SK-N-SH (cell line): ENCODE measurements around the gene TELO2. TPM values are rescaled to one million over a fixed set of nuclear protein-coding genes. Genes with fewer than 3 reads are reported as not detected.
A peak's percentile ranks its signal among the peaks of the same experiment; 100 is the strongest.

Source experiments
- CTCF ChIA-PET: fragments of 300-600, 350-600 bp; formaldehyde crosslinking; extraction: SDS; loops from one replicate; lab custom pipeline; 2021; lab: Yijun Ruan, JAX
- POLR2A ChIA-PET: fragments of 350-600 bp; sonication (Branson Sonifier 250); formaldehyde crosslinking; extraction: SDS; loops from one replicate; lab custom pipeline; 2020; ENCODE audit warnings: antibody characterized with exemption, inconsistent platforms; lab: Yijun Ruan, JAX
- DNase-seq: peaks from one replicate; pipeline ENCODE4 v3.0.0; 2012
- H2AFZ ChIP-seq: fragments of 200-600 bp; sonication (generic); 2 replicates; pipeline ENCODE4 v1.8.1; 2016; ENCODE audit warnings: antibody characterized with exemption, mild to moderate bottlenecking, low read depth
- H3F3A ChIP-seq: fragments of 200-600 bp; sonication (generic); replicated peaks from 2 replicates; pipeline ENCODE3; 2016; ENCODE audit warnings: antibody characterized with exemption, mild to moderate bottlenecking; ENCODE audit not compliant: insufficient read depth
- H3K27ac ChIP-seq, 2 experiments: fragments of 200-500 bp in 1 of 2; fragments of 200-600 bp in 1 of 2; sonication (Bioruptor generic) in 1 of 2; sonication (generic), shearing (Covaris generic) in 1 of 2; 2 replicates each; pipeline versions ENCODE4 v1.5.1 to v1.6.1; 2014 to 2016; ENCODE audit warnings: low read depth in 2 of 2, inconsistent platforms in 1 of 2, low read length in 1 of 2, mild to moderate bottlenecking in 1 of 2, mixed read lengths in 1 of 2
- H3K27me3 ChIP-seq: fragments of 200-600 bp; sonication (generic), shearing (Covaris generic); 2 replicates; pipeline ENCODE4 v1.6.1; 2016; ENCODE audit warnings: mixed run types; ENCODE audit not compliant: insufficient read depth
- H3K36me3 ChIP-seq, 2 experiments: fragments of 200-500 bp in 1 of 2; fragments of 200-600 bp in 1 of 2; sonication (Bioruptor generic) in 1 of 2; sonication (generic) in 1 of 2; replicated peaks in 1 of 2; 2 replicates each; pipeline versions ENCODE3 to v1.5.1; 2014 to 2016; ENCODE audit warnings: low read length in 1 of 2, mild to moderate bottlenecking in 1 of 2; ENCODE audit not compliant: insufficient read depth in 2 of 2, control insufficient read depth in 1 of 2
- H3K4me1 ChIP-seq, 2 experiments: fragments of 200-500 bp in 1 of 2; fragments of 200-600 bp in 1 of 2; sonication (Bioruptor generic) in 1 of 2; sonication (generic), shearing (Covaris generic) in 1 of 2; 2 replicates each; pipeline versions ENCODE4 v1.5.1 to v1.6.1; 2014 to 2016; ENCODE audit warnings: low read depth in 1 of 2, low read length in 1 of 2, mixed run types in 1 of 2; ENCODE audit not compliant: insufficient read depth in 2 of 2, control insufficient read depth in 1 of 2
- H3K4me2 ChIP-seq: fragments of 200-600 bp; sonication (generic), shearing (Covaris generic); 2 replicates; pipeline ENCODE4 v1.6.1; 2017; ENCODE audit warnings: mixed run types
- H3K4me3 ChIP-seq, 2 experiments: fragments of 200-500 bp in 1 of 2; fragments of 200-600 bp in 1 of 2; sonication (Bioruptor generic) in 1 of 2; sonication (generic), shearing (Covaris generic) in 1 of 2; 2 replicates each; pipeline versions ENCODE4 v1.5.1 to v1.8.1; 2014 to 2016; ENCODE audit warnings: low read depth in 2 of 2, inconsistent platforms in 1 of 2, low read length in 1 of 2, mild to moderate bottlenecking in 1 of 2, mixed read lengths in 1 of 2, moderate library complexity in 1 of 2
- H3K79me2 ChIP-seq: fragments of 200-600 bp; sonication (generic); 2 replicates; pipeline ENCODE4 v1.8.1; 2017; ENCODE audit warnings: mild to moderate bottlenecking; ENCODE audit not compliant: insufficient read depth
- H3K9ac ChIP-seq: fragments of 200-600 bp; sonication (generic); 2 replicates; pipeline ENCODE4 v1.6.1; 2017; ENCODE audit warnings: mixed run types
- H3K9me2 ChIP-seq: fragments of 200-600 bp; sonication (generic); 2 replicates; pipeline ENCODE4 v1.6.1; 2017; ENCODE audit warnings: mixed run types
- H3K9me3 ChIP-seq: fragments of 200-600 bp; sonication (generic); 2 replicates; pipeline ENCODE4 v1.6.1; 2017; ENCODE audit warnings: mixed run types, mild to moderate bottlenecking, moderate library complexity
- H4K20me1 ChIP-seq: fragments of 200-600 bp; sonication (generic); 2 replicates; pipeline ENCODE4 v1.6.1; 2017; ENCODE audit warnings: mild to moderate bottlenecking, mixed run types; ENCODE audit not compliant: insufficient read depth
- CHD2 ChIP-seq: fragments of 150-350 bp; IDR thresholded peaks from 2 replicates; pipeline ENCODE4 v1.6.1; 2018; ENCODE audit warnings: low read length; ENCODE audit not compliant: partially characterized antibody
- FOXM1 ChIP-seq: IDR thresholded peaks from 2 replicates; pipeline ENCODE4 v1.4.0; 2012; ENCODE audit warnings: low read depth, mild to moderate bottlenecking
- MXI1 ChIP-seq: IDR thresholded peaks from 2 replicates; pipeline ENCODE4 v1.6.1; 2012; ENCODE audit warnings: mild to moderate bottlenecking, low read depth, low read length, improper control_type of control experiment
- NFIC ChIP-seq: IDR thresholded peaks from 2 replicates; pipeline ENCODE4 v1.4.0; 2012; ENCODE audit warnings: borderline replicate concordance
- NRF1 ChIP-seq: IDR thresholded peaks from 2 replicates; pipeline ENCODE4 v1.6.1; 2012; ENCODE audit warnings: low read depth, mild to moderate bottlenecking, low read length
- PBX3 ChIP-seq: IDR thresholded peaks from 2 replicates; pipeline ENCODE4; 2012
- RAD21 ChIP-seq: IDR thresholded peaks from 2 replicates; pipeline ENCODE4 v1.6.1; 2012; ENCODE audit warnings: mild to moderate bottlenecking, low read length
- RFX5 ChIP-seq: IDR thresholded peaks from 2 replicates; pipeline ENCODE4 v1.6.1; 2012; ENCODE audit warnings: mild to moderate bottlenecking, improper control_type of control experiment, low read length
- SMC3 ChIP-seq: IDR thresholded peaks from 2 replicates; pipeline ENCODE4 v1.6.1; 2012; ENCODE audit warnings: low read depth, low read length, improper control_type of control experiment
- TAF1 ChIP-seq: IDR thresholded peaks from 2 replicates; pipeline ENCODE4 v1.6.1; 2012; ENCODE audit warnings: low read depth, mild to moderate bottlenecking, low read length, moderate library complexity, borderline replicate concordance
- TCF12 ChIP-seq: IDR thresholded peaks from 2 replicates; pipeline ENCODE4 v1.4.0; 2012
- USF2 ChIP-seq: fragments of 150-350 bp; IDR thresholded peaks from 2 replicates; pipeline ENCODE4 v1.6.1; 2017; ENCODE audit warnings: antibody characterized with exemption, low read length, low read depth, borderline replicate concordance
- WGBS: methylation state at CpG from one replicate; pipeline ENCODE4 v1.1.6; 2017; ENCODE audit warnings: low lambda C conversion rate; 5-methylcytosine and 5-hydroxymethylcytosine counted together
- polyA plus RNA-seq, 3 experiments: library from polyadenylated mRNA; depleted of rRNA; stranded (reverse); fragments of >200 nt; gene quantifications; 2 replicates each; pipeline ENCODE4 v1.2.3, GENCODE V29; 2012
- TF ChIP-seq, protein P1 (sequence below): IDR thresholded peaks from 2 replicates; pipeline ENCODE4 v1.4.0; 2012; ENCODE audit warnings: low read depth, borderline replicate concordance
- TF ChIP-seq, protein P2 (sequence below): fragments of 200-600 bp; sonication (generic); IDR thresholded peaks from 2 replicates; pipeline ENCODE4 v1.6.1; 2017; ENCODE audit warnings: antibody characterized with exemption, mild to moderate bottlenecking, moderate library complexity

Gene TELO2
- polyA plus RNA-seq, 1 of the 3 experiments (the other 2 are of a cell fraction): 24.2 TPM

DNA sequence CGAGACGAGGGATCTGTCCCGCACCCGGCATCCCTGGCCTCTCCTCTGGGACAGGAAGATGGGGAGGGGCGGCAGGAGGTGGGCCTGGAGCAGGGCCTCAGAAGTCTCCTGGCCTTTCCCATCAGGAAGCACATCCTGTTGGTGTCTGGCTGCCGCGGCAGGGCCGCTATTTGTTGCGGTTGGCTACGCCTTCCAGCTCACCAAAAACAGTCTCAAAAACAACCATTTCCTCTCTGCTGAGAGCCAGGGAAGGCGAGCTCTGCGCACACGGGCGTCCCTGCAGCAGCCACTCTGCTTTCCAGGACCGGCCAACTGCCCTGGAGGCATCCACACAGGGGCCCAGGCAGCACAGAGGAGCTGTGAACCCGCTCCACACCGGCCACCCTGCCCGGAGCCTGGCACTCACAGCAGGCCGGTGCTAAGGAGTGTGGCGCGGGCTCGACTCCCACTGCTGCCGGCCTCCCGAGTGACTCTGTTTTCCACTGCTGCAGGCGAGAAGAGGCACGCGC lies 40.3 kb downstream of the TELO2 start, which contains the start of gene TMEM204:
TMEM204 (plus strand) TSS at position 224 of the 509 bp plus-strand sequence. CDS start 610 bp downstream, outside the sequence.
- WGBS: 80% methylated on average over 9 of the region's 27 CpGs
- H3K27ac ChIP-seq: peak within 1 kb of the TSS; percentile 50 to 95
- no peak within 1 kb of the TSS for H2AFZ ChIP-seq
- no peaks in the 10 kb centered on the region for H3K9me3 ChIP-seq
- TF ChIP-seq NFIC (no peak), RFX5 (no peak), TAF1 (no peak), TCF12 (no peak)
- H3K27me3 ChIP-seq: no peaks in the 10 kb centered on the region
- H3K4me3 ChIP-seq: peak within 1 kb of the TSS in 1 of 2 experiments; percentile 32; a peak in 2 of 4 replicates
- no peaks in the 10 kb centered on the region for H3K79me2 ChIP-seq
- CTCF ChIA-PET: no interaction called here
- no peaks in the 10 kb centered on the region for H3F3A ChIP-seq
- POLR2A ChIA-PET: no interaction called here
- DNase-seq: peak; percentile 72
- H3K4me2 ChIP-seq: peak within 1 kb of the TSS; percentile 69; the same call in 1 of the 2 replicates
- no peaks in the 10 kb centered on the region for H3K9me2 ChIP-seq
- H3K4me1 ChIP-seq: peaks cover 5 to 48% of the 10 kb centered on the region in 2 experiments; a peak in 2 of 4 replicates
- H4K20me1 ChIP-seq: no peaks in the 10 kb centered on the region
- H3K9ac ChIP-seq: peak within 1 kb of the TSS; percentile 41; the same call in 1 of the 2 replicates
- H3K36me3 ChIP-seq: peaks cover 0 to 14% of the 10 kb centered on the region in 2 experiments

- H3K9me3 ChIP-seq: no peaks in the 10 kb centered on the region
- peak overlapping the region; percentile 69; the same call in 1 of the 2 replicates for H3K4me2 ChIP-seq
- peaks cover 5 to 56% of the 10 kb centered on the region in 2 experiments; a peak in 2 of 4 replicates for H3K4me1 ChIP-seq
- no peaks in the 10 kb centered on the region for H4K20me1 ChIP-seq
- H2AFZ ChIP-seq: no peak overlapping the region
- H3F3A ChIP-seq: no peaks in the 10 kb centered on the region
- ChIA-PET CTCF (no interaction called here), POLR2A (no interaction called here)
- TF ChIP-seq SMC3: no peak
- TF ChIP-seq RFX5: no peak
- TF ChIP-seq, protein P1, sequence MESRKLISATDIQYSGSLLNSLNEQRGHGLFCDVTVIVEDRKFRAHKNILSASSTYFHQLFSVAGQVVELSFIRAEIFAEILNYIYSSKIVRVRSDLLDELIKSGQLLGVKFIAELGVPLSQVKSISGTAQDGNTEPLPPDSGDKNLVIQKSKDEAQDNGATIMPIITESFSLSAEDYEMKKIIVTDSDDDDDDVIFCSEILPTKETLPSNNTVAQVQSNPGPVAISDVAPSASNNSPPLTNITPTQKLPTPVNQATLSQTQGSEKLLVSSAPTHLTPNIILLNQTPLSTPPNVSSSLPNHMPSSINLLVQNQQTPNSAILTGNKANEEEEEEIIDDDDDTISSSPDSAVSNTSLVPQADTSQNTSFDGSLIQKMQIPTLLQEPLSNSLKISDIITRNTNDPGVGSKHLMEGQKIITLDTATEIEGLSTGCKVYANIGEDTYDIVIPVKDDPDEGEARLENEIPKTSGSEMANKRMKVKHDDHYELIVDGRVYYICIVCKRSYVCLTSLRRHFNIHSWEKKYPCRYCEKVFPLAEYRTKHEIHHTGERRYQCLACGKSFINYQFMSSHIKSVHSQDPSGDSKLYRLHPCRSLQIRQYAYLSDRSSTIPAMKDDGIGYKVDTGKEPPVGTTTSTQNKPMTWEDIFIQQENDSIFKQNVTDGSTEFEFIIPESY: no peak
- no peak for TF ChIP-seq PBX3
- TF ChIP-seq CHD2: no peak
- TF ChIP-seq NFIC: no peak
- TF ChIP-seq NRF1: no peak
- no peak for TF ChIP-seq FOXM1
- TF ChIP-seq, protein P2, sequence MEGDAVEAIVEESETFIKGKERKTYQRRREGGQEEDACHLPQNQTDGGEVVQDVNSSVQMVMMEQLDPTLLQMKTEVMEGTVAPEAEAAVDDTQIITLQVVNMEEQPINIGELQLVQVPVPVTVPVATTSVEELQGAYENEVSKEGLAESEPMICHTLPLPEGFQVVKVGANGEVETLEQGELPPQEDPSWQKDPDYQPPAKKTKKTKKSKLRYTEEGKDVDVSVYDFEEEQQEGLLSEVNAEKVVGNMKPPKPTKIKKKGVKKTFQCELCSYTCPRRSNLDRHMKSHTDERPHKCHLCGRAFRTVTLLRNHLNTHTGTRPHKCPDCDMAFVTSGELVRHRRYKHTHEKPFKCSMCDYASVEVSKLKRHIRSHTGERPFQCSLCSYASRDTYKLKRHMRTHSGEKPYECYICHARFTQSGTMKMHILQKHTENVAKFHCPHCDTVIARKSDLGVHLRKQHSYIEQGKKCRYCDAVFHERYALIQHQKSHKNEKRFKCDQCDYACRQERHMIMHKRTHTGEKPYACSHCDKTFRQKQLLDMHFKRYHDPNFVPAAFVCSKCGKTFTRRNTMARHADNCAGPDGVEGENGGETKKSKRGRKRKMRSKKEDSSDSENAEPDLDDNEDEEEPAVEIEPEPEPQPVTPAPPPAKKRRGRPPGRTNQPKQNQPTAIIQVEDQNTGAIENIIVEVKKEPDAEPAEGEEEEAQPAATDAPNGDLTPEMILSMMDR: no peak; the same call in 1 of the 2 replicates
- TF ChIP-seq RAD21: no peak
- TF ChIP-seq USF2: no peak
- no peak for TF ChIP-seq MXI1
- peaks cover 0 to 17% of the 10 kb centered on the region in 2 experiments for H3K36me3 ChIP-seq
- H3K9me2 ChIP-seq: no peaks in the 10 kb centered on the region
- whole genome bisulfite sequencing: 94% methylated on average over 34 of the region's 57 CpGs
- H3K27ac ChIP-seq: peak overlapping the region; percentile 50 to 95
- DNase-seq: no peak
- no peak overlapping the region for H3K9ac ChIP-seq
- H3K27me3 ChIP-seq: no peaks in the 10 kb centered on the region
- no peaks in the 10 kb centered on the region for H3K79me2 ChIP-seq
- H3K4me3 ChIP-seq: peak overlapping the region in 1 of 2 experiments; percentile 32; a peak in 2 of 4 replicates
These were observed 41.2 kb downstream of the TELO2 start for GRCh38 chr16:1534021-1535020.
